HepG2 (cell line): ENCODE data around the gene ADAMTS2. TPM values are rescaled to one million over a fixed set of nuclear protein-coding genes. Genes with fewer than 3 reads are reported as not detected.
A peak's percentile ranks its signal among the peaks of the same experiment; 100 is the strongest.

Experiments
- ATAC-seq: fragments of 200-7000 bp; cut with Tn5 transposase; 3 replicates; pipeline ENCODE4 v1.9.1; 2020; ENCODE audit warnings: mild to moderate bottlenecking, moderate library complexity
- BruUV-seq: library from RNA; stranded (reverse); fragments of 400-500 nt; replicated peaks from 2 replicates; lab custom pipeline; 2021; lab: Mats Ljungman, UMichigan
- CTCF ChIA-PET: fragments of 300-600 bp; formaldehyde crosslinking; extraction: SDS; loops from one replicate; lab custom pipeline; 2021; ENCODE audit warnings: low total read pairs, inconsistent platforms, low intra/inter-chr PET ratio; lab: Yijun Ruan, JAX
- POLR2A ChIA-PET: fragments of 350-600 bp; sonication (Branson Sonifier 250); formaldehyde crosslinking; loops from one replicate; lab custom pipeline; 2020; ENCODE audit warnings: antibody characterized with exemption, inconsistent platforms; lab: Yijun Ruan, JAX
- DNase-seq: peaks from one replicate; pipeline ENCODE4 v3.0.0-alpha.2; 2015; ENCODE audit warnings: low spot score
- FAIRE-seq: peaks from 3 replicates; lab custom pipeline; 2011; peaks lifted over from hg19 to GRCh38; lab: Jason Lieb, UNC
- H2AFZ ChIP-seq: one replicate; pipeline ENCODE4 v1.6.1; 2011; ENCODE audit warnings: low read length, inconsistent platforms
- H3K27ac ChIP-seq: fragments of 300-600 bp; 3 replicates; pipeline ENCODE4 v1.8.0; 2011; ENCODE audit warnings: mixed run types, mild to moderate bottlenecking, mixed read lengths, low read length, inconsistent platforms; ENCODE audit not compliant: insufficient read depth; ENCODE audit errors: extremely low read length
- H3K27me3 ChIP-seq, 2 experiments: fragments of 200-600 bp in 1 of 2; 2 replicates in 1 of 2; 3 replicates in 1 of 2; pipeline versions ENCODE4 v1.6.0 to v1.8.0; 2011; ENCODE audit warnings: low read length in 2 of 2, mild to moderate bottlenecking in 2 of 2, moderate library complexity in 2 of 2, inconsistent platforms in 1 of 2; ENCODE audit not compliant: insufficient read depth in 2 of 2, control insufficient read depth in 1 of 2
- H3K36me3 ChIP-seq, 2 experiments: fragments of 200-600 bp in 1 of 2; replicated peaks in 1 of 2; 2 replicates in 1 of 2; 3 replicates in 1 of 2; pipeline versions ENCODE4 v1.5.1 to v1.8.0; 2011; ENCODE audit warnings: low read length in 2 of 2, inconsistent platforms in 1 of 2; ENCODE audit not compliant: insufficient read depth in 2 of 2, control insufficient read depth in 1 of 2
- H3K4me1 ChIP-seq: 2 replicates; pipeline ENCODE4 v1.5.1; 2012; ENCODE audit warnings: low read length, inconsistent platforms; ENCODE audit not compliant: insufficient read depth
- H3K4me2 ChIP-seq: 2 replicates; pipeline ENCODE4 v1.6.0; 2011; ENCODE audit warnings: low read depth, low read length, inconsistent platforms
- H3K4me3 ChIP-seq, 3 experiments: fragments of 200-600 bp in 1 of 3; sonication (generic), shearing (Covaris generic) in 1 of 3; replicated peaks in 1 of 3; 2 replicates each; pipeline ENCODE4 v1.5.1; 2011 to 2016; ENCODE audit warnings: low read length in 3 of 3, inconsistent platforms in 2 of 3, low read depth in 2 of 3, mild to moderate bottlenecking in 2 of 3, control low read depth in 1 of 3, mixed read lengths in 1 of 3; ENCODE audit not compliant: insufficient read depth in 1 of 3
- H3K79me2 ChIP-seq: one replicate; pipeline ENCODE4 v1.6.1; 2011; ENCODE audit warnings: low read length, inconsistent platforms; ENCODE audit not compliant: insufficient read depth
- H3K9ac ChIP-seq: 2 replicates; pipeline ENCODE4 v1.6.0; 2011; ENCODE audit warnings: mild to moderate bottlenecking, low read depth, low read length, inconsistent platforms; ENCODE audit not compliant: insufficient read depth
- H3K9me3 ChIP-seq: 2 replicates; pipeline ENCODE4 v1.5.1; 2012; ENCODE audit warnings: mild to moderate bottlenecking, low read length
- H4K20me1 ChIP-seq: 2 replicates; pipeline ENCODE4 v1.6.0; 2011; ENCODE audit warnings: inconsistent platforms, mild to moderate bottlenecking, low read length, moderate library complexity; ENCODE audit not compliant: insufficient read depth
- BCL6 ChIP-seq: IDR thresholded peaks from 2 replicates; pipeline ENCODE4 v1.6.1; 2016; ENCODE audit warnings: missing genetic modification reagents, missing compliant biosample characterization
- BRCA1 ChIP-seq: sonication (generic); formaldehyde crosslinking; IDR thresholded peaks from 2 replicates; pipeline ENCODE4 v1.4.0; 2020; ENCODE audit warnings: missing genetic modification reagents
- GTF3A ChIP-seq: sonication (generic); formaldehyde crosslinking; conservative IDR thresholded peaks from 2 replicates; pipeline ENCODE4 v1.4.0; 2020; ENCODE audit warnings: mild to moderate bottlenecking, missing genetic modification reagents
- LCORL ChIP-seq, 2 experiments: fragments of 450-650 bp in 1 of 2; sonication (generic) in 1 of 2; formaldehyde crosslinking in 1 of 2; IDR thresholded peaks; 2 replicates each; pipeline versions ENCODE4 v1.5.0 to v1.6.1; 2017 to 2020; ENCODE audit warnings: antibody characterized with exemption in 1 of 2, missing genetic modification reagents in 1 of 2
- NKX3-1 ChIP-seq: sonication (generic); formaldehyde crosslinking; IDR thresholded peaks from 2 replicates; pipeline ENCODE4 v1.5.0; 2020; ENCODE audit warnings: missing genetic modification reagents
- ZFP90 ChIP-seq: sonication (generic); formaldehyde crosslinking; IDR thresholded peaks from 2 replicates; pipeline ENCODE4 v1.8.0; 2022; ENCODE audit warnings: missing genetic modification reagents, mild to moderate bottlenecking, inconsistent platforms, borderline replicate concordance
- ZNF451 ChIP-seq: sonication (generic); formaldehyde crosslinking; IDR thresholded peaks from 2 replicates; pipeline ENCODE4 v1.5.0; 2020; ENCODE audit warnings: mild to moderate bottlenecking, missing genetic modification reagents
- ZNF780A ChIP-seq: sonication (generic); formaldehyde crosslinking; IDR thresholded peaks from 2 replicates; pipeline ENCODE4 v1.8.0; 2022; ENCODE audit warnings: mild to moderate bottlenecking, missing genetic modification reagents, moderate library complexity
- WGBS: methylation state at CpG from one replicate; pipeline ENCODE4 v1.1.6; 2017; ENCODE audit warnings: low lambda C conversion rate; 5-methylcytosine and 5-hydroxymethylcytosine counted together
- in situ Hi-C: cut with HindIII; loops from 2 replicates; pipeline ENCODE4 v1.10.0; 2017; ENCODE audit warnings: low pct_unique_long_range_greater_than_20kb; ENCODE audit not compliant: extremely low pct_ligation_motif_present
- intact Hi-C: fragments of 100-400 bp; cut with micrococcal nuclease; formaldehyde crosslinking; loops from one replicate; pipeline ENCODE4 v1.10.0; 2022; ENCODE audit not compliant: unreplicated experiment
- polyA plus RNA-seq, 8 experiments: library from polyadenylated mRNA; depleted of rRNA in 3 of 8; stranded (reverse) in 7 of 8; unstranded in 1 of 8; fragments of >200 nt; fragmentation: Illumina TruSeq in 4 of 8; extraction: Trizol in 4 of 8; gene quantifications; 2 replicates each; pipeline versions ENCODE4 v1.2.1 to v1.2.3, GENCODE V29; 2011 to 2016; ENCODE audit warnings: low read depth in 4 of 8, missing spikeins in 1 of 8, mixed read lengths in 1 of 8; ENCODE audit not compliant: insufficient read depth in 1 of 8
- total RNA-seq, 5 experiments: library from RNA; depleted of rRNA; stranded (reverse); fragments of >200 nt; fragmentation: Illumina TruSeq; extraction: Trizol; gene quantifications; 2 replicates each; pipeline ENCODE4 v1.2.3, GENCODE V29; 2016; ENCODE audit warnings: low read depth in 1 of 5

The ADAMTS2 gene
- total and polyA plus RNA-seq, 2 of the 13 experiments (the other 11 are each of a cell fraction or from before 2014, with no cell fraction given) = 0.24 to 3.5 TPM

DNA sequence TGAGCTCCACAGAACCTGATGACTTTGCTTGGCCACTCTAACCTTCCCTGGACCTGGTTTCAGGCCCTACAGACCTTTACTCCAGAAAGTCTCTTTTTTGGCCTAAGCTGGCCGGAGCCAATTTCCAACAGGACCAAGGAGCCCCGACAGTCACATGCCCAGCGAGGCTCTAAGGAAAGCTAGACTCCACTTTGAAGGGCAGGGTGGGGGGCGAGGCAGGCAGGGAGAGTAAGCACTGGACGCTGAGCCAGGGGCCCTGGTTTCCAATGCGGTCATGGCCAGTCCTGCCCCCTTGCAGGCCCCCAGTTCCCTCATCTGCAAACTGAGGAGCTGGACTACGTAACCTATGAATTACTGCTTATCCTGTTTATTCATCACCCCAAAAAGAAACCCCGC is 65.2 kb downstream of the ADAMTS2 start (continued):
- no peak for TF ChIP-seq NKX3-1

DNA sequence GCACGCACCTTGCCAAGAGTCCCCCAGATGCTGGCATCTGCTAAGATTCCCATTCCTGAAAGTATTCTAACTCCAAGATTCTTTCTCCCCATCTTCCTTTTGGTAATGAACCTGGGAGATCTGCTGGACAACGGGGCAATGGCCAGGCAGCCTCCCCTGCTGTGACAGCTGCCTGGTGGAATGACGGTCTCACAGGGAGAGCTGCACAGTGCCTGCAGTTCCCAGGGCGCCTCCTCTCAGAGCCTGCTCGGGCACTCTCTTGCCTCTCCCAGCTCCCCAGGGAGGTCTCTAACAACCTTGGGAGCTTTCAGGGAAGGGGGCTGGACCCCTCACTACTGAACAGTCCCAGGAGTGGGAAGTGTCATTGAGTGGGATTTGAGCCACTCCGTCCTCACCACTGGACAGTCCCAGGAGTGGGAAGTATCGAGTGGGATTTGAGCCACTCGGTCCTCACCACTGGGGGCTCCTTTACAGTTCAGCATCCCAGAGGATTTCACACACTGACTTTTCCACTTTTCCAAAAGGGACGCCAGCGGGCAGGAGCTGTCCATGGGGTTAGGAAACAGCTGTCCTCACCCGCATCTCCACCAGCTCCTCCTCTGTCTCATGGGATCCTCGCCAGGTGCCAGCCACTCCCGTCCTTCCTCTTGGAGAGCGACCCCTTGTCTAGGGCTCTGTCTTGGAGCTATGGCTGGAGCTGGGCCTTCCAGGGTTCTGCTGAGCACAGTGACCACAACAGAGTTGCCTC is 65.7 kb downstream of the ADAMTS2 start:
- no peak overlapping the region for H3K27ac ChIP-seq
- no peak overlapping the region for H3K4me3 ChIP-seq
- no peaks in the 10 kb centered on the region for H3K27me3 ChIP-seq
- in situ Hi-C loops = no loop called here
- intact Hi-C loops = loop anchor here (5.0 kb wide), 1 partner anchor 213 kb away; no protein-coding TSS in a partner anchor
- POLR2A ChIA-PET = no interaction called here
- TF ChIP-seq ZNF451 (CRISPR knock-in tag) (no peak), LCORL (IDR thresholded peaks at IDR 0.05) (no peak), LCORL (CRISPR knock-in tag; IDR thresholded peaks at IDR 0.05) (no peak), BRCA1 (CRISPR knock-in tag) (no peak), GTF3A (CRISPR knock-in tag) (no peak), ZNF780A (CRISPR knock-in tag) (no peak), BCL6 (CRISPR knock-in tag) (no peak), ZFP90 (CRISPR knock-in tag) (no peak)
- TF ChIP-seq, all 625 proteins: peak for 0
- no peaks in the 10 kb centered on the region for H3K9me3 ChIP-seq
- no peaks in the 10 kb centered on the region for H4K20me1 ChIP-seq
- CTCF ChIA-PET = no interaction called here
- FAIRE-seq (no peak), ATAC-seq (peak; percentile 51), DNase-seq (no peak)
- WGBS = 53% methylated on average over 8 of the region's 14 CpGs
- H2AFZ ChIP-seq = no peak overlapping the region
- H3K79me2 ChIP-seq = no peaks in the 10 kb centered on the region
- 0 out of 2 replicates have a peak, but pooled peaks cover 4% of the 10 kb centered on the region for H3K4me1 ChIP-seq
- no peaks in the 10 kb centered on the region for H3K36me3 ChIP-seq
- no peak overlapping the region for H3K4me2 ChIP-seq
- BruUV-seq = no TSS peak
- H3K9ac ChIP-seq = no peak overlapping the region
